Right renal cortex interstitium (tissue), 3 donors: ENCODE data around the gene RPL23. TPM values are rescaled to one million over a fixed set of nuclear protein-coding genes. Genes with fewer than 3 reads are reported as not detected.
A peak's percentile ranks its signal among the peaks of the same experiment; 100 is the strongest.

Source experiments
- DNase-seq, 3 donors: peaks; one replicate each; pipeline ENCODE4 v3.0.0-alpha.2; 2013; ENCODE audit warnings: low read depth in 3 of 3, low spot score in 2 of 3
- polyA plus RNA-seq, 3 donors: library from polyadenylated mRNA; unstranded; fragments of 120-200 nt; gene quantifications; one replicate each; pipeline ENCODE4 v1.2.1, GENCODE V29; 2013; ENCODE audit not compliant: insufficient read length in 3 of 3

The RPL23 gene
- polyA plus RNA-seq, 3 donors = 2,780 to 3,019 (median 2,969) TPM

DNA sequence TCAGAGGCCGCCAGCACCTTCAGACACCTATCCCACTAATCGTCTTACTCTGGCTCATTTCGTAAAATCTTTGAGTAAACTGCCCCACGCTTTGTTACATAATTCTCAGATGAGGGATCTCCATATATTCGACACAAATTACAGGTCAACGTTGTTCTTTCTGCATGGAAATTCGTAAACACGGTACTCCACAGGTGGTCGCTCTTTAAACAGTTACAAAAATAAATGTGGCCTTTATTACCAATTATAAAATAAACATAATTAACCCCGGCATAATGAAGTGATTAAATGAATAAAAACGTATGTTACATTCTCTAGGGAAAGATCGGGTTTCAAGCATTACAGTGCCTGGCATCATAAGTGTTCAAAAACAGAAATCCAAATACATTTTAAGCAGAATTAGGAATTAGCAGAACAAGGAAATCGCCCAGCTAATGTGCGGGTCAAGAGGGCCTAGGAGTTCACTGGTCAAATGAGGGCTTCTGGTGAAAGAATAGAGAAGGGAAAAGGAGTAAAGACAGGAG is 53.2 kb downstream of the RPL23 start:
- DNase-seq = no peak

GRCh38 chr17:38799501-38800236 is 53.9 kb downstream of the RPL23 start, which contains the start of gene PIP4K2B:
TSS of gene PIP4K2B (minus strand) at chr17:38799556. CDS start at chr17:38799424, 132 bp downstream.
- peak; percentile 88 to 93 (median 91) for DNase-seq

GRCh38 chr17:38798614-38799500 is 54.7 kb downstream of the RPL23 start:
- peak in 1 of 3 donors; percentile 17 for DNase-seq

Other genes starting within 250 kb of the RPL23 start
- 1 to 10 TPM; 2.4 to 2.7 (median 2.6) TPM for gene SRCIN1, start 247.8 kb downstream of the RPL23 start, polyA plus RNA-seq
- 1 to 10 TPM; 1.2 to 1.4 (median 1.3) TPM for gene EPOP, start 178.8 kb downstream of the RPL23 start, polyA plus RNA-seq
- gene MLLT6, start 148.4 kb downstream of the RPL23 start, polyA plus RNA-seq = 10 to 100 TPM; 55.6 to 64.2 (median 63.0) TPM
- gene CISD3, start 123.4 kb downstream of the RPL23 start, polyA plus RNA-seq = 10 to 100 TPM in 2 of 3 donors, 1 to 10 TPM in 1; 9.2 to 12.2 (median 10.2) TPM
- gene PCGF2, start 105.4 kb downstream of the RPL23 start, polyA plus RNA-seq = 10 to 100 TPM; 56.6 to 70.4 (median 59.4) TPM
- gene PSMB3, start 101.0 kb downstream of the RPL23 start, polyA plus RNA-seq = 100 to 1,000 TPM; 117 to 136 (median 125) TPM
- gene PIP4K2B, start 54.2 kb downstream of the RPL23 start, polyA plus RNA-seq = 10 to 100 TPM; 74.4 to 83.5 (median 81.7) TPM
- gene CWC25, start 28.4 kb downstream of the RPL23 start, polyA plus RNA-seq = 10 to 100 TPM; 24.8 to 26.3 (median 25.8) TPM
- gene LASP1, start 16.3 kb upstream of the RPL23 start, polyA plus RNA-seq = 100 to 1,000 TPM; 131 to 148 (median 140) TPM
- gene FBXO47, start 113.7 kb upstream of the RPL23 start, polyA plus RNA-seq = not detected